ENCODE measurements around the gene SGMS1. TPM values are rescaled to one million over a fixed set of nuclear protein-coding genes. Genes with fewer than 3 reads are reported as not detected.

Gene SGMS1
- total RNA-seq, 4 donors from 2014 or later: 64.3 to 132 (median 87.0) TPM

GRCh38 chr10:50281967-50282522 is 341.7 kb downstream of the SGMS1 start:
- WGBS: 72% methylated on average over 4 of the region's 4 CpGs
- intact Hi-C loops (cut with DNase I): no loop called here

DNA sequence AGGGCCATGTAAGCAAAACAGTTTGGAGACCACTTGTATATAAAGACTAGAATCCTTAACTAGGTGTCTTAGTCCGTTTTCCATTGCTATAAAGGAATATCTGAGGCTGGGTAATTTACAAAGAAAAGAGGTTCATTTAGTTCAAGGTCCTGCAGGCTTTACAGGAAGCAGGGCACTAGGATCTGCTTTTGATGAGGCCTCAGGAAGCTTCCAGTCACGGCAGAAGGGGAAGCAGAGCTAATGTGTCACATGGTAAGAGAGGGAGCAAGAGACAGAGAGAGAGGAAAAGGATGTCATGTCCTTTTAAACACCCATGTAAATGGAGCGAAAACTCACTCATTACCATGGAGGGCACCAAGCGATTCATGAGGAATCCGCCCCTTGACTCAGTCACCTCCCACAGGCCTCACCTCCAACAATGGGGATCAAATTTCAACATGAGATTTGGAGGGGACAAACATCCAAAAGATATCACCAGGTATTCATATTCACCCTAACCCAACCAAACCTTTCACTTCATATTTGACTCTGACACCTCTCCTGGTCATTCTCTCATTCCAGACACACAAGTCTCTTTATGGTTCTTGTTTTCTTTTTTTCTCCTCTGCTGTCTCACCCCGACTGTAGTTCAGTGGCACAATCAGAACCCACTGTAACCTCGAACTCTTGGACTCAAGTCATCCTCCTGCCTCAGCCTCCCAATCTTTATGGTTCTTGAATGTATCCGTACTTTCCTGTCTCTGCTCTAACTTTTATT is 342.4 kb downstream of the SGMS1 start:
- Histone ChIP-seq H3K36me3 (no peaks in the 10 kb centered on the region), H3K4me1 (peaks cover 0 to 5% (median 0%) of the 10 kb centered on the region in 4 donors), H3K27ac (replicated peaks in 1 of 4) (no peak overlapping the region), H3K9me3 (no peaks in the 10 kb centered on the region), H3K27me3 (peaks cover 0 to under 1% (median 0%) of the 10 kb centered on the region in 4 donors), H3K4me3 (no peak overlapping the region)
- intact Hi-C loops (cut with DNase I): no loop called here
- TF ChIP-seq CTCF (IDR thresholded peaks at IDR 0.05) (no peak), POLR2AphosphoS5 (IDR thresholded peaks at IDR 0.05) (no peak), EP300 (IDR thresholded peaks at IDR 0.05) (no peak), POLR2A (IDR thresholded peaks at IDR 0.05; ENCODE audit: low read depth) (no peak)
- WGBS: 80% methylated on average over 8 of the region's 8 CpGs
- peak; percentile 53 for DNase-seq (ENCODE audit: extremely low spot score)

More at GRCh38 chr10:50281967-50282522, 341.7 kb downstream of the SGMS1 start:
- no peak overlapping the region for H3K27ac ChIP-seq (replicated peaks in 1 of 4)
- DNase-seq (ENCODE audit: extremely low spot score): peak; percentile 70
- TF ChIP-seq CTCF (IDR thresholded peaks at IDR 0.05): no peak
- no peak for TF ChIP-seq POLR2A (IDR thresholded peaks at IDR 0.05; ENCODE audit: low read depth)
- TF ChIP-seq EP300 (IDR thresholded peaks at IDR 0.05): no peak
- no peak for TF ChIP-seq POLR2AphosphoS5 (IDR thresholded peaks at IDR 0.05)
- no peaks in the 10 kb centered on the region for H3K36me3 ChIP-seq
- H3K27me3 ChIP-seq: no peaks in the 10 kb centered on the region
- peaks cover 0 to 12% (median 0%) of the 10 kb centered on the region in 4 donors for H3K4me1 ChIP-seq
- no peaks in the 10 kb centered on the region for H3K9me3 ChIP-seq
- H3K4me3 ChIP-seq: no peak overlapping the region

GRCh38 chr10:50280049-50280841 is 343.5 kb downstream of the SGMS1 start:
- intact Hi-C loops (cut with DNase I): no loop called here
- TF ChIP-seq EP300 (IDR thresholded peaks at IDR 0.05): no peak
- WGBS: 58% methylated on average over 5 of the region's 5 CpGs
- DNase-seq (ENCODE audit: extremely low spot score): peak; percentile 37
- Histone ChIP-seq H3K4me1 (no peaks in the 10 kb centered on the region), H3K4me3 (no peak overlapping the region), H3K9me3 (no peaks in the 10 kb centered on the region), H3K27ac (replicated peaks in 1 of 4) (no peak overlapping the region), H3K27me3 (peaks cover 0 to 3% (median 0%) of the 10 kb centered on the region in 4 donors), H3K36me3 (no peaks in the 10 kb centered on the region)

DNA sequence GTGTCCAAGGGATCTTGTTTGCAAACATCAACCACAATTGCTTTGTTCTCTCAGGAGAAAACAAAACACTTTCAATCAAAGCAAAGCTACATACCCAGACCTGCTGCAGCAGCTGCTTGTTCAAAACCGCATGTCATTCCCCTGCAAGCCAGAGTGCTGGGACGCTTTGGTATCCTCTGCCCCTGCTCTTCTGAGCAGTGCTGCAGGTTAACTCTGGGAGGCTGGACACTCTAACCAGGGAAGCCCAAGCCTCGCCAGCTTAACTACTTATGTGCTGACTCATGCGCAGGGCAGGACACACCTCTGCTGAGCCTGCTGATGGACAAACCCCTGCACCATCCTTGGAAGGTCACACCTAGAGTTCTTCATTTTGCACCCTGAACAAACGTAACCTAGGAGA is 344.3 kb downstream of the SGMS1 start:
- intact Hi-C loops (cut with DNase I): no loop called here
- H3K27me3 ChIP-seq: peaks cover 0 to 3% (median 0%) of the 10 kb centered on the region in 4 donors
- no peak for TF ChIP-seq CTCF (IDR thresholded peaks at IDR 0.05)
- no peak for TF ChIP-seq POLR2AphosphoS5 (IDR thresholded peaks at IDR 0.05)
- TF ChIP-seq POLR2A (IDR thresholded peaks at IDR 0.05; ENCODE audit: low read depth): no peak
- TF ChIP-seq EP300 (IDR thresholded peaks at IDR 0.05): no peak
- no peak overlapping the region for H3K27ac ChIP-seq (replicated peaks in 1 of 4)
- DNase-seq (ENCODE audit: extremely low spot score): peak; percentile 50
- 58% methylated on average over 5 of the region's 5 CpGs for WGBS
- no peaks in the 10 kb centered on the region for H3K9me3 ChIP-seq
- H3K4me3 ChIP-seq: no peak overlapping the region
- no peaks in the 10 kb centered on the region for H3K4me1 ChIP-seq
- H3K36me3 ChIP-seq: no peaks in the 10 kb centered on the region
